ENCODE results near the gene EVI5L. TPM values are rescaled to one million over a fixed set of nuclear protein-coding genes. Genes with fewer than 3 reads are reported as not detected.

EVI5L gene
- total and polyA plus RNA-seq, 2 donors (not counting 1 experiment from before 2014, with no cell fraction given) = 10.4 to 16.5 TPM

- Histone ChIP-seq H3K36me3 (ENCODE audit: control insufficient read depth, insufficient read depth, low read length) (no peaks in the 10 kb centered on the region), H4K20me1 (ENCODE audit: control insufficient read depth, extremely low read depth, insufficient read depth, low read length) (no peaks in the 10 kb centered on the region), H2AFZ (ENCODE audit: low read length) (no peak overlapping the region), H3K4me3 (replicated peaks in 1 of 4; ENCODE audit: control extremely low read depth in 1 of 4, insufficient read depth in 1 of 4, low read depth in 3 of 4, low read length in 4 of 4) (no peak overlapping the region), H3K4me1 (ENCODE audit: control insufficient read depth, extremely low read depth, insufficient read depth, low read length) (no peaks in the 10 kb centered on the region), H3K9me3 (ENCODE audit: control insufficient read depth, insufficient read depth, low read depth, low read length) (no peaks in the 10 kb centered on the region), H3K79me2 (ENCODE audit: control insufficient read depth, insufficient read depth, low read length) (no peaks in the 10 kb centered on the region), H3K27me3 (ENCODE audit: control insufficient read depth, insufficient read depth, low read length) (peaks cover 5% of the 10 kb centered on the region), H3K27ac (ENCODE audit: insufficient read depth, low read length) (no peak overlapping the region), H3K4me2 (ENCODE audit: extremely low read depth, insufficient read depth, low read length) (no peak overlapping the region), H3K9ac (ENCODE audit: insufficient read depth, low read length) (no peak overlapping the region)
- no peak for TF ChIP-seq EZH2 (IDR thresholded peaks at IDR 0.05; ENCODE audit: low read length, missing control alignments)
- no peak for TF ChIP-seq CTCF (conservative IDR thresholded peaks at IDR 0.05 in 1 of 2, IDR thresholded peaks at IDR 0.05 in 1 of 2; ENCODE audit: low read depth in 1 of 2, low read length in 2 of 2)
- DNase-seq (ENCODE audit: low read depth in 2 of 2) = no peak
Measured at GRCh38 chr19:7784856-7785255, 45.2 kb upstream of the EVI5L start.

GRCh38 chr19:7787141-7787540, 42.9 kb upstream of the EVI5L start:
- Histone ChIP-seq H3K4me2 (ENCODE audit: extremely low read depth, insufficient read depth, low read length) (no peak overlapping the region), H3K79me2 (ENCODE audit: control insufficient read depth, insufficient read depth, low read length) (no peaks in the 10 kb centered on the region), H3K4me3 (replicated peaks in 1 of 4; ENCODE audit: control extremely low read depth in 1 of 4, insufficient read depth in 1 of 4, low read depth in 3 of 4, low read length in 4 of 4) (no peak overlapping the region), H3K27me3 (ENCODE audit: control insufficient read depth, insufficient read depth, low read length) (peaks cover 3% of the 10 kb centered on the region), H3K9ac (ENCODE audit: insufficient read depth, low read length) (no peak overlapping the region), H3K27ac (ENCODE audit: insufficient read depth, low read length) (no peak overlapping the region), H4K20me1 (ENCODE audit: control insufficient read depth, extremely low read depth, insufficient read depth, low read length) (no peaks in the 10 kb centered on the region), H3K9me3 (ENCODE audit: control insufficient read depth, insufficient read depth, low read depth, low read length) (no peaks in the 10 kb centered on the region), H2AFZ (ENCODE audit: low read length) (no peak overlapping the region), H3K36me3 (ENCODE audit: control insufficient read depth, insufficient read depth, low read length) (no peaks in the 10 kb centered on the region), H3K4me1 (ENCODE audit: control insufficient read depth, extremely low read depth, insufficient read depth, low read length) (no peaks in the 10 kb centered on the region)
- DNase-seq (ENCODE audit: low read depth in 2 of 2) = no peak
- TF ChIP-seq EZH2 (IDR thresholded peaks at IDR 0.05; ENCODE audit: low read length, missing control alignments) (no peak), CTCF (conservative IDR thresholded peaks at IDR 0.05 in 1 of 2, IDR thresholded peaks at IDR 0.05 in 1 of 2; ENCODE audit: low read depth in 1 of 2, low read length in 2 of 2) (no peak)

- Histone ChIP-seq H3K27me3 (ENCODE audit: control insufficient read depth, insufficient read depth, low read length) (peaks cover 3% of the 10 kb centered on the region), H3K4me3 (replicated peaks in 1 of 4; ENCODE audit: control extremely low read depth in 1 of 4, insufficient read depth in 1 of 4, low read depth in 3 of 4, low read length in 4 of 4) (no peak overlapping the region), H3K36me3 (ENCODE audit: control insufficient read depth, insufficient read depth, low read length) (no peaks in the 10 kb centered on the region), H3K27ac (ENCODE audit: insufficient read depth, low read length) (no peak overlapping the region), H3K9ac (ENCODE audit: insufficient read depth, low read length) (no peak overlapping the region), H4K20me1 (ENCODE audit: control insufficient read depth, extremely low read depth, insufficient read depth, low read length) (no peaks in the 10 kb centered on the region), H3K4me1 (ENCODE audit: control insufficient read depth, extremely low read depth, insufficient read depth, low read length) (no peaks in the 10 kb centered on the region), H3K79me2 (ENCODE audit: control insufficient read depth, insufficient read depth, low read length) (no peaks in the 10 kb centered on the region), H2AFZ (ENCODE audit: low read length) (no peak overlapping the region), H3K4me2 (ENCODE audit: extremely low read depth, insufficient read depth, low read length) (no peak overlapping the region), H3K9me3 (ENCODE audit: control insufficient read depth, insufficient read depth, low read depth, low read length) (no peaks in the 10 kb centered on the region)
- TF ChIP-seq EZH2 (IDR thresholded peaks at IDR 0.05; ENCODE audit: low read length, missing control alignments) = peak; percentile 58
- no peak for TF ChIP-seq CTCF (conservative IDR thresholded peaks at IDR 0.05 in 1 of 2, IDR thresholded peaks at IDR 0.05 in 1 of 2; ENCODE audit: low read depth in 1 of 2, low read length in 2 of 2)
- DNase-seq (ENCODE audit: low read depth in 2 of 2) = no peak
Measured at GRCh38 chr19:7787602-7788177, 42.3 kb upstream of the EVI5L start.
